ENCODE results near the gene STAG1.

DNA sequence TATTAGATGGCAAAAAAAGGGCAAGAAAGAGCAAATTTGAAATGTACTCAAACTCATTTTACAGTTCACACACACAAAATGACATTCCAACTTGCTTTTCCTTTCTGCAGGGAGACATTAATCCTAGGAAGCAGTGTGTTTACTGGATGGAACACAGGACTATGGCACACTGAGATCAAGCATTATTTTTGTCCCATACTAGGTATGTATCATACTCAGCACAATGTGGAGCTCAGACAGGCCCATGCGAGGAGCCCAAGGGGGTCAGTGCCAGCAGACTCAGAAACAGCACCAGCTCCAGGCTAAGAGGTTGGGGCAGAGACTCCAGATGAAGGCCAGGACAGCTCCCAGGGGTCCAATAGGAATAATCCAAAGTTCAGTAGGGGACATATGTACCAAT, 36.0 kb upstream of the STAG1 start:
- TF ChIP-seq, protein P1, sequence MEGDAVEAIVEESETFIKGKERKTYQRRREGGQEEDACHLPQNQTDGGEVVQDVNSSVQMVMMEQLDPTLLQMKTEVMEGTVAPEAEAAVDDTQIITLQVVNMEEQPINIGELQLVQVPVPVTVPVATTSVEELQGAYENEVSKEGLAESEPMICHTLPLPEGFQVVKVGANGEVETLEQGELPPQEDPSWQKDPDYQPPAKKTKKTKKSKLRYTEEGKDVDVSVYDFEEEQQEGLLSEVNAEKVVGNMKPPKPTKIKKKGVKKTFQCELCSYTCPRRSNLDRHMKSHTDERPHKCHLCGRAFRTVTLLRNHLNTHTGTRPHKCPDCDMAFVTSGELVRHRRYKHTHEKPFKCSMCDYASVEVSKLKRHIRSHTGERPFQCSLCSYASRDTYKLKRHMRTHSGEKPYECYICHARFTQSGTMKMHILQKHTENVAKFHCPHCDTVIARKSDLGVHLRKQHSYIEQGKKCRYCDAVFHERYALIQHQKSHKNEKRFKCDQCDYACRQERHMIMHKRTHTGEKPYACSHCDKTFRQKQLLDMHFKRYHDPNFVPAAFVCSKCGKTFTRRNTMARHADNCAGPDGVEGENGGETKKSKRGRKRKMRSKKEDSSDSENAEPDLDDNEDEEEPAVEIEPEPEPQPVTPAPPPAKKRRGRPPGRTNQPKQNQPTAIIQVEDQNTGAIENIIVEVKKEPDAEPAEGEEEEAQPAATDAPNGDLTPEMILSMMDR (IDR thresholded peaks at IDR 0.05): no peak
- no peak for TF ChIP-seq POLR2A (IDR thresholded peaks at IDR 0.05)
